IMR-90 (cell line): ENCODE measurements around the gene NCSTN. TPM values are rescaled to one million over a fixed set of nuclear protein-coding genes. Genes with fewer than 3 reads are reported as not detected.

Experiments used
- ATAC-seq: fragments of 200-7000 bp; cut with Tn5 transposase; 2 replicates; pipeline ENCODE4 v1.9.1; 2020; ENCODE audit warnings: low read depth, mild to moderate bottlenecking, moderate library complexity
- BruUV-seq: library from RNA; stranded (reverse); fragments of 400-500 nt; replicated peaks from 2 replicates; lab custom pipeline; 2021; lab: Mats Ljungman, UMichigan
- CTCF ChIA-PET: fragments of 300-600 bp; formaldehyde crosslinking; extraction: SDS; loops from one replicate; lab custom pipeline; 2021; ENCODE audit warnings: antibody characterized with exemption; lab: Yijun Ruan, JAX
- POLR2A ChIA-PET: fragments of 300-600 bp; sonication (Branson Sonifier 250); formaldehyde crosslinking; loops from one replicate; lab custom pipeline; 2022; ENCODE audit warnings: antibody characterized with exemption; ENCODE audit not compliant: unreplicated experiment; lab: Charles Lee
- DNase-seq: peaks from one replicate; pipeline ENCODE4 v3.0.0; 2013
- H2AFZ ChIP-seq: replicated peaks from 2 replicates; pipeline ENCODE3; 2013; ENCODE audit warnings: low read length, mild to moderate bottlenecking; ENCODE audit not compliant: poor library complexity
- H2AK5ac ChIP-seq: 2 replicates; pipeline ENCODE4 v1.6.1; 2013; ENCODE audit warnings: low read depth, low read length, inconsistent platforms
- H2AK9ac ChIP-seq: replicated peaks from 2 replicates; pipeline ENCODE3; 2013; ENCODE audit warnings: mild to moderate bottlenecking, low read depth, low read length, moderate library complexity; ENCODE audit not compliant: poor library complexity
- H2BK120ac ChIP-seq: 2 replicates; pipeline ENCODE4 v1.6.1; 2013; ENCODE audit warnings: low read depth, low read length, inconsistent platforms
- H2BK15ac ChIP-seq: 3 replicates; pipeline ENCODE4 v1.6.1; 2013; ENCODE audit warnings: low read depth, low read length, inconsistent platforms
- H2BK20ac ChIP-seq: 2 replicates; pipeline ENCODE4 v1.6.1; 2013; ENCODE audit warnings: low read depth, mild to moderate bottlenecking, inconsistent platforms, low read length, moderate library complexity
- H2BK5ac ChIP-seq: 2 replicates; pipeline ENCODE4 v1.6.1; 2013; ENCODE audit warnings: mild to moderate bottlenecking, low read depth, low read length, inconsistent platforms; ENCODE audit not compliant: poor library complexity, severe bottlenecking
- H3K14ac ChIP-seq: replicated peaks from 2 replicates; pipeline ENCODE4 v1.6.1; 2013; ENCODE audit warnings: low read depth, low read length, inconsistent platforms
- H3K18ac ChIP-seq: 2 replicates; pipeline ENCODE4 v1.6.1; 2013; ENCODE audit warnings: low read depth, low read length, control low read depth
- H3K23ac ChIP-seq: 2 replicates; pipeline ENCODE4 v1.6.1; 2013; ENCODE audit warnings: low read depth, low read length, inconsistent platforms
- H3K27ac ChIP-seq: 2 replicates; pipeline ENCODE4 v1.5.1; 2013; ENCODE audit warnings: mild to moderate bottlenecking, control low read depth, low read length; ENCODE audit not compliant: insufficient read depth
- H3K27me3 ChIP-seq: 2 replicates; pipeline ENCODE4 v1.6.1; 2013; ENCODE audit warnings: low read length; ENCODE audit not compliant: control insufficient read depth, insufficient read depth
- H3K36me3 ChIP-seq: 2 replicates; pipeline ENCODE4 v1.6.1; 2013; ENCODE audit warnings: low read length, mixed read lengths; ENCODE audit not compliant: control insufficient read depth, insufficient read depth
- H3K4ac ChIP-seq: 2 replicates; pipeline ENCODE4 v1.6.1; 2013; ENCODE audit warnings: low read depth, low read length, inconsistent platforms
- H3K4me1 ChIP-seq: 2 replicates; pipeline ENCODE4 v1.6.1; 2013; ENCODE audit warnings: low read length, mixed read lengths; ENCODE audit not compliant: control insufficient read depth, insufficient read depth
- H3K4me2 ChIP-seq: 2 replicates; pipeline ENCODE4 v1.6.1; 2013; ENCODE audit warnings: low read depth, mild to moderate bottlenecking, control low read depth, low read length, moderate library complexity
- H3K4me3 ChIP-seq: 2 replicates; pipeline ENCODE4 v1.5.1; 2013; ENCODE audit warnings: low read depth, mild to moderate bottlenecking, control low read depth, low read length, moderate library complexity; ENCODE audit not compliant: insufficient read depth
- H3K56ac ChIP-seq: 2 replicates; pipeline ENCODE4 v1.6.1; 2013; ENCODE audit warnings: low read length, inconsistent platforms; ENCODE audit not compliant: insufficient read depth; ENCODE audit errors: extremely low read depth
- H3K79me1 ChIP-seq, 2 experiments: 2 replicates each; pipeline ENCODE4 v1.6.1; 2013; ENCODE audit warnings: low read length in 2 of 2, inconsistent platforms in 1 of 2, low read depth in 1 of 2
- H3K9ac ChIP-seq: 2 replicates; pipeline ENCODE4 v1.6.1; 2013; ENCODE audit warnings: low read depth, low read length, control low read depth
- H3K9me1 ChIP-seq: 2 replicates; pipeline ENCODE4 v1.6.1; 2013; ENCODE audit warnings: low read length, inconsistent platforms; ENCODE audit not compliant: insufficient read depth
- H3K9me3 ChIP-seq: 2 replicates; pipeline ENCODE4 v1.6.1; 2013; ENCODE audit warnings: low read length; ENCODE audit not compliant: control insufficient read depth, insufficient read depth
- H4K20me1 ChIP-seq: 2 replicates; pipeline ENCODE4 v1.6.1; 2013; ENCODE audit warnings: low read length, inconsistent platforms; ENCODE audit not compliant: insufficient read depth
- H4K5ac ChIP-seq: 2 replicates; pipeline ENCODE4 v1.6.1; 2013; ENCODE audit warnings: mild to moderate bottlenecking, low read depth, low read length, control low read depth
- H4K8ac ChIP-seq, 2 experiments: 2 replicates each; pipeline ENCODE4 v1.6.1; 2013; ENCODE audit warnings: low read depth in 2 of 2, low read length in 2 of 2, control low read depth in 1 of 2, inconsistent platforms in 1 of 2
- H4K91ac ChIP-seq: 2 replicates; pipeline ENCODE4 v1.6.1; 2013; ENCODE audit warnings: low read depth, low read length, inconsistent platforms; ENCODE audit not compliant: insufficient read depth
- BHLHE40 ChIP-seq: fragments of 150-350 bp; IDR thresholded peaks from 2 replicates; pipeline ENCODE4 v1.6.1; 2016; ENCODE audit warnings: mild to moderate bottlenecking, low read depth, low read length
- CEBPB ChIP-seq: IDR thresholded peaks from 2 replicates; pipeline ENCODE4 v1.6.1; 2012; ENCODE audit warnings: low read depth, low read length, improper control_type of control experiment
- CHD1 ChIP-seq: IDR thresholded peaks from 2 replicates; pipeline ENCODE4 v1.6.1; 2012; ENCODE audit warnings: low read depth, low read length, improper control_type of control experiment
- CTCF ChIP-seq: conservative IDR thresholded peaks from 2 replicates; pipeline ENCODE4 v1.5.1; 2012; ENCODE audit warnings: mild to moderate bottlenecking, low read depth, low read length, improper control_type of control experiment
- ELK1 ChIP-seq: fragments of 150-350 bp; IDR thresholded peaks from 2 replicates; pipeline ENCODE4 v1.6.1; 2016; ENCODE audit warnings: low read depth, mild to moderate bottlenecking, low read length, moderate library complexity, borderline replicate concordance
- FOS ChIP-seq: fragments of 150-350 bp; IDR thresholded peaks from 2 replicates; pipeline ENCODE4 v1.6.1; 2016; ENCODE audit warnings: low read depth, low read length
- MAFK ChIP-seq: IDR thresholded peaks from 2 replicates; pipeline ENCODE4 v1.6.1; 2012; ENCODE audit warnings: low read depth, low read length, improper control_type of control experiment
- MAZ ChIP-seq: IDR thresholded peaks from 2 replicates; pipeline ENCODE4 v1.6.1; 2012; ENCODE audit warnings: low read depth, mild to moderate bottlenecking, low read length, improper control_type of control experiment, moderate library complexity, borderline replicate concordance
- MXI1 ChIP-seq: IDR thresholded peaks from 2 replicates; pipeline ENCODE4 v1.6.1; 2012; ENCODE audit warnings: low read depth, mild to moderate bottlenecking, low read length, moderate library complexity, borderline replicate concordance
- NFE2L2 ChIP-seq: fragments of 150-350 bp; IDR thresholded peaks from 2 replicates; pipeline ENCODE4 v1.6.1; 2016; ENCODE audit warnings: low read depth, mild to moderate bottlenecking, low read length
- POLR2A ChIP-seq: IDR thresholded peaks from 2 replicates; pipeline ENCODE4 v1.6.1; 2012; ENCODE audit warnings: mild to moderate bottlenecking, low read depth, low read length
- RAD21 ChIP-seq: IDR thresholded peaks from 2 replicates; pipeline ENCODE4 v1.6.1; 2012; ENCODE audit warnings: low read length, improper control_type of control experiment
- RCOR1 ChIP-seq: IDR thresholded peaks from 2 replicates; pipeline ENCODE4 v1.6.1; 2012; ENCODE audit warnings: mild to moderate bottlenecking, low read length, improper control_type of control experiment; ENCODE audit not compliant: insufficient replicate concordance
- RFX5 ChIP-seq: IDR thresholded peaks from 2 replicates; pipeline ENCODE4 v1.8.0; 2012; ENCODE audit warnings: low read depth, mild to moderate bottlenecking, low read length, moderate library complexity
- SMC3 ChIP-seq: fragments of 150-350 bp; IDR thresholded peaks from 2 replicates; pipeline ENCODE4 v1.6.1; 2016; ENCODE audit warnings: low read depth, mild to moderate bottlenecking, antibody characterized with exemption, low read length, moderate library complexity
- USF2 ChIP-seq: fragments of 150-350 bp; IDR thresholded peaks from 2 replicates; pipeline ENCODE4 v1.6.1; 2017; ENCODE audit warnings: mild to moderate bottlenecking, antibody characterized with exemption, low read length, low read depth
- WGBS, 2 experiments: methylation state at CpG; one replicate each; pipeline versions ENCODE4 v1.1.5 to v1.1.7; 2013; ENCODE audit warnings: missing lambda C conversion rate in 2 of 2; ENCODE audit not compliant: insufficient read length in 1 of 2; ENCODE audit errors: extremely low coverage in 2 of 2; 5-methylcytosine and 5-hydroxymethylcytosine counted together
- dilution Hi-C: fragments of 300-500 bp; cut with HindIII; formaldehyde crosslinking; loops from one replicate; pipeline ENCODE4 v1.14.3; 2018; ENCODE audit warnings: low sequenced_read_pairs; ENCODE audit not compliant: unreplicated experiment
- in situ Hi-C: fragments of 300-500 bp; cut with MboI; formaldehyde crosslinking; loops from 3 replicates; pipeline ENCODE4 v1.14.3; 2019; ENCODE audit warnings: low sequenced_read_pairs, inconsistent platforms, mixed read lengths
- intact Hi-C: fragments of 100-400 bp; cut with micrococcal nuclease; formaldehyde crosslinking; loops from 2 replicates; pipeline ENCODE4 v1.10.0; 2022
- polyA plus RNA-seq, 3 experiments: library from polyadenylated mRNA; depleted of rRNA; stranded (reverse); fragments of >200 nt; gene quantifications; 2 replicates each; pipeline ENCODE4 v1.2.3, GENCODE V29; 2012; ENCODE audit warnings: low replicate concordance in 1 of 3
- total RNA-seq: library from RNA; depleted of rRNA; stranded (reverse); fragments of >200 nt; gene quantifications from 2 replicates; pipeline ENCODE4 v1.2.3, GENCODE V29; 2012

NCSTN gene
- total and polyA plus RNA-seq, 2 of the 4 experiments (the other 2 are of a cell fraction): 60.2 to 182 TPM

- intact Hi-C loops (no loop called here), dilution Hi-C loops (no loop called here), in situ Hi-C loops (no loop called here)
- Histone ChIP-seq H2AK9ac (no peak overlapping the region), H2BK15ac (no peak overlapping the region; the same call in 2 of the 3 replicates), H3K27me3 (no peaks in the 10 kb centered on the region), H3K4me1 (peaks cover 2% of the 10 kb centered on the region; the same call in 1 of the 2 replicates), H2BK120ac (peak overlapping the region; percentile 64), H4K8ac (peak overlapping the region; percentile 40 to 76; a peak in 1 of 4 replicates), H2BK20ac (no peak overlapping the region), H3K9ac (no peak overlapping the region), H3K4me2 (no peak overlapping the region), H3K4ac (peak overlapping the region; percentile 56), H3K27ac (no peak overlapping the region; the same call in 1 of the 2 replicates), H3K9me1 (no peaks in the 10 kb centered on the region; the same call in 1 of the 2 replicates), H3K79me1 (no peaks in the 10 kb centered on the region), H3K56ac (no peak overlapping the region), H3K9me3 (no peaks in the 10 kb centered on the region), H3K36me3 (peaks cover 20% of the 10 kb centered on the region), H3K4me3 (no peak overlapping the region), H4K20me1 (no peaks in the 10 kb centered on the region; the same call in 1 of the 2 replicates), H4K91ac (peak overlapping the region; percentile 39; the same call in 1 of the 2 replicates), H2AFZ (no peak overlapping the region), H2AK5ac (no peak overlapping the region), H2BK5ac (no peak overlapping the region), H4K5ac (no peak overlapping the region), H3K14ac (peak overlapping the region; percentile 78; the same call in 1 of the 2 replicates), H3K23ac (no peak overlapping the region), H3K18ac (no peak overlapping the region)
- ChIA-PET CTCF (no interaction called here), POLR2A (no interaction called here)
- WGBS, 2 experiments: no CpG with 5 or more reads among the region's 4 CpGs
- DNase-seq: no peak
- no TSS peak for BruUV-seq
- no peak for ATAC-seq
- TF ChIP-seq USF2: no peak
- TF ChIP-seq SMC3: no peak
- no peak for TF ChIP-seq NFE2L2
- no peak for TF ChIP-seq RCOR1
- TF ChIP-seq MXI1: no peak
- TF ChIP-seq RAD21: no peak
- TF ChIP-seq CEBPB: no peak
- no peak for TF ChIP-seq MAFK
- TF ChIP-seq MAZ: no peak
- no peak for TF ChIP-seq CTCF
- TF ChIP-seq BHLHE40: no peak
- no peak for TF ChIP-seq ELK1
- no peak for TF ChIP-seq CHD1
- no peak for TF ChIP-seq RFX5
- no peak for TF ChIP-seq POLR2A
- no peak for TF ChIP-seq FOS
Observed at GRCh38 chr1:160361814-160362167, 18.6 kb downstream of the NCSTN start.
